Measurements from ENCODE around the gene SETD5.
"Not testable (repeated sequence)": the region's sequence is repeated elsewhere in the genome, so short reads cannot be mapped to it uniquely, and the experiment has no call there.

SETD5 gene

GRCh38 chr3:9473496-9474065 is 76.2 kb downstream of the SETD5 start:
- no peak for DNase-seq

- no peak for DNase-seq
These were observed 77.1 kb downstream of the SETD5 start for GRCh38 chr3:9474482-9474881.

DNA sequence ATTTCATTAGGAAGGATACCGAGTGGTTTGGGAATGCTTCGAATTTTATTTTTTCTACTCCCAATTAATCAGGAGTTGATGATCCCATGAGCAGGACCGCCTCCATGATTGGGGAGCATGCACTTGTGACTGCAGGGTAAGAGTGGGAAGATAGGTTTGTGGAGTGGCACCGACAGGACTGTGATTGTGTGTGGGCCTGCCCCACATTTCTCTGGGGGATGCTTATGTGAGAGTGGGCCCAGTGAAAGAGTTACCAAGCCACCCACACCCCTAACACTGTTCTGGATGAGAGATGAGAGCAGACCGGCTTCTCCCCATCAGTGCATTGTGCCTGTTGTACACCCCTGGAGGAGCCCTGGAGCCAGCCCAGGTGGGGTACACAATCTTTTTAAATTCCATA is 79.5 kb downstream of the SETD5 start:
- DNase-seq = no peak

GRCh38 chr3:9480265-9480664 is 82.8 kb downstream of the SETD5 start:
- DNase-seq = no peak

GRCh38 chr3:9485248-9485647 is 87.8 kb downstream of the SETD5 start:
- no peak for DNase-seq

- no peak for DNase-seq
These were observed 94.1 kb downstream of the SETD5 start for GRCh38 chr3:9491506-9491905.

DNA sequence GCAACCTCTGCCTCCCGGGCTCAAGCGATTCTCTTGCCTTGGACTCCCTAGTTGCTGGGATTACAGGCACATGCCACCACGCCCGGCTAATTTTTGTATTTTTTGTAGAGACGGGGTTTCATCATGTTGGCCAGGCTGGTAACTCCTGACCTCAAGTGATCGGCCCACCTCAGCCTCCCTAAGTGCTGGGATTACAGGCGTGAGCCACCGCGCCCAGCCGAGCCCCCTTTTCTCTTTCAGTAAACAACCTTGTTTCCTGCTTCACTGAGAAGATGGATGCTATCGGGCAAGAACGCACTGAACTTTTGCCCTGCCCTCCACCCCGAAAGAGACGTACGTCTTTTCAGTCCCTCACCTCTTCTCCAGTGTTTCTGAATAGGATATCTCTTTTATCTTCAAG is 96.6 kb downstream of the SETD5 start:
- not testable (repeated sequence) for DNase-seq

DNA sequence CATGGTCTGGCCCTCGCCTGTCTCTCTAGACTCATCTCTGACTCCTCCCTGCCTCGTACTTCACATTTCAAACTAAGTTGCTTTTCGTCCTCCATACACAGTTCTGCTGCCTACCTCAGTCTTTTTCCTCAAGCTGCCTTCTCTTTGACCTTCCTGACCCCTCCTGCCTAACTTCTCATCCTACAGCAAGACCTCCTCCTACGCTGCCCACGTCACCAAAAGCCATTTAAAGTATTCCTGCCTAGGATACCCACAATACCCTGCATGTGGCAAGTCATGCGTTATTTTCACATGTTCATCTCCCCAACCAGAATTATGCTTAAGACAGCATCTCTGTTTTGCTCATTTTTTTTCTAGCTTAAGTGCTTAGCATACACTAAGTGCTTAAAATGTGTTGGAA is 99.5 kb downstream of the SETD5 start:
- no peak for DNase-seq

DNA sequence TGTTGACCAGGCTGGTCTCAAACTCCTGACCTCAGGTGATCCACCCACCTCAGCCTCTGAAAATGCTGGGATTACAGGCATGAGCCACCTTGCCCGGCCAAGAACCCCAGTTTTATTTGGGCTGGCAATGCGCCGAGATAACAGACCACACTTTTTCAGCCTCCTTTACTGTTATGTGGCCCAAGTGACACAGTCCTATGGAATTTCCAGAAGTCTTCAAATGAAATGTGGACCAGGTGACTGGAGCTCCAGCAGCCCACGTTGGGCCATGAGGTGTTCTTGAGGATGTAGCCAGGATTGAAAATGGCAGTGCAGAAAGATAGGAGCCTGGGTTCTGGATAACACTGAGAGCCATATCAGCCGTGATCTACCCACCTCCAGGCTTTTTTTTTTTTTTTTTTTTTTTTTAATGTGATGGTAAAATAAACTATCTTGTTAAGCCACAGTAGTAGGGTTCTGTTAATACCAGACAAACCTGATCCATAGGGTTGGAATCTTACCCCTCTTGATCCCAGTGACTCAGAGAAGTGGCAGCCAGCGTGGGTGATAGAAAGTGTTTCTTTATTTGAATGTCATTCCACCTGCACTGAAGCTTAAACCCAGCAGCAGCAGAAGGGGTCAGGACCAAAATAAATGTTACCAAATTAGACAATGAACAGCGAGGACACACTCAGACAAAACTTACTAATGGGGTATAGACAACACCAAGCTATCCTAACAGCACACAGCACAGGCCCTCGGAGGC is 100.6 kb downstream of the SETD5 start:
- no peak for DNase-seq

GRCh38 chr3:9498781-9499180 is 101.4 kb downstream of the SETD5 start:
- no peak for DNase-seq

DNA sequence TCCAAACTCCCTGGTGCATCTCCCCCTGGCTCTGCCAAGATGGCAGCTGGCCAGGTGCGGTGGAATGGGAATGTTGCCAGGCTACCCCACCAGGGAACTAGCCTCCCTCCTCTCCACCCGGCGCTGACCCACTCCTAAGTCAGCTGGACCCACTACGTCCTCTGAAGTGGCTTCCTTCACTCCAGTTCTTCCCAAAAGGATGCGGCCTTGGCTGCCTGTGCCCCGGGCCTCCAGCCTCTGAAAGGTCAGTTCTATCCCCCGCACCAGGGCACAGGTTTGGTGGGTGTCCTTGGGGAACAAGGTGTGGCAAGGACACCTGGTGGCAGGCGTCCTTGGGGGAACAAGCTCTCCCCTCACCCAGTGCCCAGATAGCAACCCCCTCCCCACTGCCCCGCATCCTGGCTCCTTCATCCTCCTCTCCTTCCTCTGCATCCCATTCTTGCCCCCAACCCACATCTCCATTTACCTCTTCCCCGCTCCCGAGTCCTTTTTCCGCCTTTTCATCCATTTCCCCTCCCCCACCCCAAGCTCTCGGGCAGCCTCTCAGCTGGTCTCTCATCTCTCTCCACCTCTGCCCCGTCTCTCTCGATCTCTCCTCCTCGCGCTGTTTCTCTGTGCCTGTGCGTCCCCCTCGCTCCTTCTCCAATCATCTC is 102.2 kb downstream of the SETD5 start:
- DNase-seq = no peak

DNA sequence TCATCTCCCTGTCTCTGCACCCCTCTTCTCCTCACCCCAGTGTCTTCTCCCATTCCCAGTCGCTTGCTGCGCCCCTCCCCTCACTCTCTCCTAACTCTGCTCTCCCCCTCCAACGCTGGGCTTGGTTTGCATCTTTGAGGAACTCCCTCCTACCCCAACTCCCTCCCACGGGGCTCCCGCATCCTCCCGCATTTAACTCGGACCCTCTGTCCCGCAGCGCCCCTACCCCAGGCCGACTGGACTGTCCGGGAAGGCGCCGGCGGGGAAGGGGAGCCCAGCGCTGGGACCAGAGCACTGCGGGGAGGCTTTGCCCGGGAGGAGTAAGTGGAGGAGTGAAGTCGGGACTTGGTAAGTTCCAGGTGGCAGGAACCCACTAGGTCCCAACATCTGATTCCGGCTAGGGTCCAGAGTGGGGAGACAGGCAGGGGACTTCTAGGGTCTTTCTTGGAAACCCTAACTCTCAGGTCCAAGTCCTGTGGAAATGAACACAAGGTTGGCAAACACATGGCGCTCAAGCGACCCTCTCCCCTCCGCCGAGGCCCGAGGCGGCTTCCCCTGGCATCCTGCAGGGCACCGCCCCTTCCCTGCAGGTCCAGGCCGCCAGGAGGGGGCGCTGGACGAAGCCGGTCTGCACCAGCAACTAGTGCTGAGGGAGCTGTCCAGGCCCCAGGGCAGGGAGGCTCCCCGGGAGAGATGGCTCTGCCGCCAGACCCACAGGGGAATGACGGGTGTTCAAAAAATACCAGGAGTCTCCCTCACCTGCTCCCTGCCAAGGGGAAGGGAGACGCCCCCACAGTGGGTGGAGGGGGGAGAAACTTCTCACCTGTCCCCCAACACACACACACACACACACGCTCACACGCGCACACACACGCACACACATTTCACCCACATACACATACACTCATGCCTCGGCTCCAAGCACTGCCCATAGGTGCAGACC is 103.0 kb downstream of the SETD5 start:
- peak; percentile 2 for DNase-seq

DNA sequence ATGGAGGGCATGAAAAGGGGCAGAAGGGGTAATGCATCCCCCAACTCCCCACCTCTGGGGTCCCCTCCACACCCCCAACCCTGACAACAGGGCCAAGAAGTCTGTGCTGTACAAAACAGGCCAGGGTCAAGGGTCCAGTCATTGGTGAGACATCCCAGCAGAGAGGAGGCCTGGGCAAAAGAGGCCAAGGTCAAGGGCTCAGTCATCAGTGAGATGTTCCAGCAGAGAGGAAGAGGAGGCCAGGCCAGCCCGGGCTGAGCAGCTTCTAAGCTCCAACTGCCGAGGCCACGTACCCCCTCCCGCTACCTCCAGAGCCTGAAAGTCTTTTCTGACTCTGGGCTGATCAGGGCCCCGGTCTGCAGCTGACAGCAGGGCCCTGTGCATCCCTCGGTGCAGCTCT is 103.8 kb downstream of the SETD5 start:
- no peak for DNase-seq

DNA sequence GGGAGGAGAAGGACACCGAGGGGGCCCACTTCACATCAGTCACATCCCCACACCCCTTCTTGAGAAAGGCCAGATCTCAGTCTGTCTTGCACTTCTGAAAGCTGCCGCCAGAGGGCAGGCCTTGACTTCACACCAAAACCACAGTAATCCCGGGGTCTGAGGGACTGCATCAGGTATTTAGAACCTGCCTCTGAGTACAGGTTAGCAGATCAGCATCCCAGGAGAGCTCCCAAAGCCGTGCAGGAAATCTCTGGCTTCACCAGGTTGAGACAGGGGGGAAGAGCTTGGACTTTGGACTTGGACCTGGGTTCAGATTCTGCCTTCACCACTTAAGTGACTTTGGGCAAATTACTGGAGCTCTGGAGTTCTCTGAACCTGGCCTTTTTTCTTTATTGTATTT is 105.9 kb downstream of the SETD5 start:
- DNase-seq = peak; percentile 37

- no peak for DNase-seq
These were observed 110.5 kb downstream of the SETD5 start for GRCh38 chr3:9507586-9508578.

DNA sequence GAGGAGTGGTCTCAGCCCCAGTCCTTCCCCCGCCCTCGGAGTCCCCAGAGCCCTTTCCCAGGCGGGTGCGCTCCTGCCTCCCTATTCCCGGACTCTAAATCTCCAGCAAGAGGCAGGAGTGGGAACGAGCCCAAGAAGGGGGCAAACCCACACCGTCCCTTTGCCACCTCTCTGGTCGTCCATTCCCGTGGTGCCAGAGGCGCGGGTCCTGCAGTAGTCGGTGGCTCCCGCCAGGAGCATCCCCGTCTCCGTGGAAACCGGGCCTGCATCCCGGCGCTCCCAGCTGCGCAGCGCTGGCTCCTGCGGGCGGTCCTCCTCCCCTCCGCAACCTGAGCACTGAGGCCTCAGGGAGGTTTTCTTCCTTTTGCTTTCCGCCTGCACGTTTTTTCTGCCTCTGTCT is 111.4 kb downstream of the SETD5 start:
- no peak for DNase-seq

DNA sequence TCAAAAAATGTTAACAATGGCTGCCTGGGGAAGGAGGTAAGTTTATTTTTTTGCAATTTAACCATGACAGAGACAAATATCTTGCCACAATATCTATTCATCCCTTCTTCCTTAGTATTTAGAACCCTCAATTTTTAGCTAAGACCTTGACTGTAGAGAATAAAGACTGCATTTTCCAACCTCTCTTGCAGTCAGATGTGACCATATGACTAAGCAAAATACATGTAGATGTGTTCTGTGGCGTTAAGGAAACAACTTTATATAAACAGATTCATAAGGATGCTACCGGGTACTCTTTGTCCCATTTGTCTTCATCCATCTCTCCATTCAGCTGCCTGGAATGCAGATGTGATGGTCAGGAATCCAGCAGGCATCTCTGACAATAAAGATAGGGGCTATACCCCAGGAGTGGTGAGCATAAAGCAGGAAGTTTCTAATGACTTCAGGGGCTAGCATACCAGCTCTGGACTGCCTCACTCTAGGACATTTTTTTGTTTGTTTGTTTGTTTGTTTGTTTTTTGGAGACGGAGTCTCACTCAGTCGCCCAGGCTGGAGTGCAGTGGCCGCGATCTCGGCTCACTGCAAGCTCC is 115.1 kb downstream of the SETD5 start:
- DNase-seq = no peak

GRCh38 chr3:9514306-9514705 is 116.9 kb downstream of the SETD5 start:
- no peak for DNase-seq

DNA sequence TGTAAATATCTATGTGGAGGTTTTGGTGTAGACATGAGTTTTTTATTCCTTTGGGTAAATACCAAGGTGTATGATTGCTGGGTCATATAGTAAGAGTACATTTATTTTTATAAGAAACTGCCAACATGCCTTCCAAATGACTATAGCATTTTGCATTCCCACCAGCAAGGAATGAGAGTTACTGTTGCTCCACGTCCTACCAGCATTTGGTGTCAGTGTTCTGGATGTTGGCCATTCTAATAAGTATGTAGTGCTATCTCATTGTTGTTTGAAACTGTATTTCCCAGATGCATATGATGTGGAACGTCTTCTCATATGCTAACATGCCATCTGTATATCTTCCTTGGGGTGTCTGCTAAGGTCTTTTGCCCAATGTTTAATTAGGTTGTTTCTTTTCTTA is 117.5 kb downstream of the SETD5 start:
- no peak for DNase-seq

DNA sequence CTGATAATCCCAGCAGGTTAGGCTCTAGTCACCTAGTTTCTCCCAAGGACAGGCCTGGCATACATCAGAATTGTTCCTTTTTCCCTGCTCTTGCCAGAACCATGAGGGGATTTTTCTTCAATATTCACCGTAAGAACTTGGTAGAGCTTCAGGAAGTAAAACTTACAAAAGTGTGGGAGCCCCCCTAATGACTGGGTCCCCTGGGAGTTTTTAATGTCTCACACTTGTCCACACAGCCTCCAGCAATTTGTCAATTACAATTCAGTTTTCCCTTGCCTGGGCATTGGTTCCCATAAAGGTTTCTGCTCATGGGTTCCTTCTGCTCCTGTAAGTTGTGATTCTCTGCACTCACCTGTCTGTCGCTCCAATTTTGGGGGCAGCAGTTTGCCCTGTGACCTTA is 127.7 kb downstream of the SETD5 start:
- DNase-seq = no peak

Measured in SHP77 treated with DMSO at 0.1 percent for 48 hours (cell line).